Choroid plexus epithelial cell (primary cell): ENCODE measurements around the gene NACA2.
"Not testable (repeated sequence)": the region's sequence is repeated elsewhere in the genome, so short reads cannot be mapped to it uniquely, and the experiment has no call there.

Experiments
- DNase-seq: peaks from one replicate; pipeline ENCODE4 v3.0.0-alpha.2; 2010; ENCODE audit warnings: low read depth
- H3K4me3 ChIP-seq: 2 replicates; pipeline ENCODE4 v1.5.1; 2011; ENCODE audit warnings: low read depth, mild to moderate bottlenecking, control low read depth, low read length, moderate library complexity
- TF ChIP-seq, protein P1 (sequence below): conservative IDR thresholded peaks from 2 replicates; pipeline ENCODE4 v1.5.1; 2011; ENCODE audit warnings: low read depth, mild to moderate bottlenecking, control low read depth, inconsistent platforms, low read length, moderate library complexity

The NACA2 gene

GRCh38 chr17:61571624-61572023, 19.4 kb downstream of the NACA2 start:
- H3K4me3 ChIP-seq = no peak overlapping the region
- TF ChIP-seq, protein P1, sequence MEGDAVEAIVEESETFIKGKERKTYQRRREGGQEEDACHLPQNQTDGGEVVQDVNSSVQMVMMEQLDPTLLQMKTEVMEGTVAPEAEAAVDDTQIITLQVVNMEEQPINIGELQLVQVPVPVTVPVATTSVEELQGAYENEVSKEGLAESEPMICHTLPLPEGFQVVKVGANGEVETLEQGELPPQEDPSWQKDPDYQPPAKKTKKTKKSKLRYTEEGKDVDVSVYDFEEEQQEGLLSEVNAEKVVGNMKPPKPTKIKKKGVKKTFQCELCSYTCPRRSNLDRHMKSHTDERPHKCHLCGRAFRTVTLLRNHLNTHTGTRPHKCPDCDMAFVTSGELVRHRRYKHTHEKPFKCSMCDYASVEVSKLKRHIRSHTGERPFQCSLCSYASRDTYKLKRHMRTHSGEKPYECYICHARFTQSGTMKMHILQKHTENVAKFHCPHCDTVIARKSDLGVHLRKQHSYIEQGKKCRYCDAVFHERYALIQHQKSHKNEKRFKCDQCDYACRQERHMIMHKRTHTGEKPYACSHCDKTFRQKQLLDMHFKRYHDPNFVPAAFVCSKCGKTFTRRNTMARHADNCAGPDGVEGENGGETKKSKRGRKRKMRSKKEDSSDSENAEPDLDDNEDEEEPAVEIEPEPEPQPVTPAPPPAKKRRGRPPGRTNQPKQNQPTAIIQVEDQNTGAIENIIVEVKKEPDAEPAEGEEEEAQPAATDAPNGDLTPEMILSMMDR = no peak
- DNase-seq = no peak

GRCh38 chr17:61570118-61570517, 20.9 kb downstream of the NACA2 start:
- DNase-seq = peak; percentile 38
- TF ChIP-seq, protein P1 = no peak

GRCh38 chr17:61569525-61569924, 21.5 kb downstream of the NACA2 start:
- H3K4me3 ChIP-seq, DNase-seq: not testable (repeated sequence)

More at GRCh38 chr17:61570118-61570517, 20.9 kb downstream of the NACA2 start:
- no peak overlapping the region for H3K4me3 ChIP-seq

DNA sequence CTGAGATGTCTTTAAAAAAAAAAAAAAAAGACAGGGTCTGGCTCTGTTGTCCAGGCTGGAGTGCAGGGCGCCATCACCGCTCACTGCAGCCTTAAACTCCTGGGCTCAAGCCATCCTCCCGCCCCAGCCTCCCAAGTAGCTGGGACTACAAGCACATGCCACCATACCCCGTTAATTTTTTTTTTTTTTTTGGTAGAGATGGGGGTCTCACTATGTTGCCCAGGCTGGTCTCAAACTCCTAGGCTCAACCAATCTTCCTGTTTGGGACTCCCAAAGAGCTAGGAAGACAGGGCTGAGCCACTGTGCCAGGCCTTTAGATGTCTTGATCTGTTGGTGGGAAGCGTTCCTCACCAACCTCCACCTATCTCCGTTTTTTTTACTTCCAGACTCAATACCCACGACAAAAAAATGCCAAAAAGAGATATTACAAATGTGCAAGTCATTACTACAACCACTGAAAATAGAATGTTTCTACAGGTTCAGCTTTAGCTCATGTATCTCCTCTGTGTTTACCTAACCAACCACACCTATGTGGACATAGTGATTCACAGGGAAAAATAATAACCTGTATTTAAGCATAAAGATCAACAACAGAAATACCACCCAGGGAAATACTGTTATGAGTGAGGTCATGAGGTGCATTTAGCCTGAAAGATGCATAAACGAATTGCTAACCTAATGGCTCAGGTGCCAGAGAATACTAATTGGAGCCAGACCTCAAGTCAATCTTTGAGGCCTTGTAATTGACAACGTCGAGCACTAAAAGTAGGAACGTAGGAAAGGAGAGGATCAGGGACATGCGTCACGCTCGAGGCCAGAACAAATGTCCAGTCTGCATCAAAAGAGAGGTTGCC, 22.6 kb downstream of the NACA2 start:
- H3K4me3 ChIP-seq = no peak overlapping the region
- no peak for DNase-seq
- TF ChIP-seq, protein P1 = no peak

DNA sequence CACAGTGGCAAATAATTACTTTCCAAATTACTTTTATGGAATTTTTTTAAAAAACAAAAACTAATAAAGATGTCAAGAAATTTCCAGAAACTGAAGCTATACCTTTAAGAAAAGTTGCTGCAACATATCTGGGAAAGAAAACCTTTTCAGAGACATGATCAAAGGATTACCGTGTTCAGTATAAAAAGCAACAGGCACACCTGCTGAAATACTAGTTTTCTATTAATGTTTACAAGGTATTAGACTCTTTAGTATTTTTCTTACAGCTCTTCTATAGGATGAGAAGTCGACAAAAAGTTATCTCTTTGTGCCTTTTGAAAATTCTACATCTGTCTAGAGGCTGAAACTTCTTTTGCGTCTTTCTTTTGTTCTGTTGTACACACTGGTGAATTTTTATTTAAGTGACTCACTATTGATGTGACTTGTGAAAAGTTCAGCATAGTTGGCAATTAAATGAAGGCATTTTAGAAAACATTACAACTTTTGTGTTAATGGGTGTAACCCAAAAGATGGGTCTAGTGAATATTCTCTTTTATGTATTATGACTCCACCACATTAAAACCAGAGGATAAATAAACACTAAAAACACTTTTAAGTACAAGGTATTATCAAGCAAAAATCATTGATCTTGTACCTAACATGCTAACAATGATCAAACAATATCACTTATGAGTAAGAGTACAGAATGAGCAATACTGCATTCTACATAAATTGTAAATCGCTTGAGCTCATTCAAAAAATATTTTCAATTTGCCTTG, 23.8 kb downstream of the NACA2 start:
- no peak overlapping the region for H3K4me3 ChIP-seq
- DNase-seq = no peak
- TF ChIP-seq, protein P1 = no peak

DNA sequence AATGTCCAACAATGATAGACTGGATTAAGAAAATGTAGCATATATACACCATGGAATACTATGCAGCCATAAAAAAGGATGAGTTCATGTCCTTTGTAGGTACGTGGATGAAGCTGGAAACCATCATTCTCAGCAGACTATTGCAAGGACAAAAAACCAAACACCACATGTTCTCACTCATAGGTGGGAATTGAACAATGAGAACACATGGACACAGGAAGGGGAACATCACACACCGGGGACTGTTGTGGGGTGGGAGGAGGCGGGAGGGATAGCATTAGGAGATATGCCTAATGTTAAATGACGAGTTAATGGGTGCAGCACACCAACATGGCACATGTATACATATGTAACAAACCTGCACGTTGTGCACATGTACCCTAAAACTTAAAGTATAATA, 24.6 kb downstream of the NACA2 start:
- H3K4me3 ChIP-seq, DNase-seq: not testable (repeated sequence)

DNA sequence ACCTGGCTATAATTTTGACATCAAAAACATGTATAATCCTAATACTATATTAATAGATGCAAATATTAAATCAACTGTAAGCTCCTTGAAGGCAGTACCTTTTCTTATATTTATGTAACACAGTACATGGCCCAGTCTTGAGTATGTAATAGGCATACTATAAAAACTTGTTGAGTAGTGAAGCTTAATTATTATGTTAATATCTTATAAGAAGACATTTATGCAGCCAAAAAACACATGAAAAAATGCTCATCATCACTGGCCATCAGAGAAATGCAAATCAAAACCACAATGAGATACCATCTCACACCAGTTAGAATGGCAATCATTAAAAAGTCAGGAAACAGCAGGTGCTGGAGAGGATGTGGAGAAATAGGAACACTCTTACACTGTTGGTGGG, 25.2 kb downstream of the NACA2 start:
- not testable (repeated sequence) for H3K4me3 ChIP-seq, DNase-seq

- TF ChIP-seq, protein P1 = no peak
- no peak for DNase-seq
- no peak overlapping the region for H3K4me3 ChIP-seq
Measured at GRCh38 chr17:61565213-61565612, 25.8 kb downstream of the NACA2 start.
